PC-3 (cell line): ENCODE results near the gene ADAMTS17.

Source experiments
- CTCF ChIP-seq: fragments of 300-600 bp; sonication (generic); conservative IDR thresholded peaks from 2 replicates; pipeline ENCODE4 v1.5.1; 2017; ENCODE audit warnings: antibody characterized with exemption, low read depth, mild to moderate bottlenecking, low read length
- EZH2phosphoT487 ChIP-seq: fragments of 300-600 bp; sonication (generic); IDR thresholded peaks from 2 replicates; pipeline ENCODE4 v1.6.1; 2018; ENCODE audit warnings: mild to moderate bottlenecking, antibody characterized with exemption, low read length, borderline replicate concordance

DNA sequence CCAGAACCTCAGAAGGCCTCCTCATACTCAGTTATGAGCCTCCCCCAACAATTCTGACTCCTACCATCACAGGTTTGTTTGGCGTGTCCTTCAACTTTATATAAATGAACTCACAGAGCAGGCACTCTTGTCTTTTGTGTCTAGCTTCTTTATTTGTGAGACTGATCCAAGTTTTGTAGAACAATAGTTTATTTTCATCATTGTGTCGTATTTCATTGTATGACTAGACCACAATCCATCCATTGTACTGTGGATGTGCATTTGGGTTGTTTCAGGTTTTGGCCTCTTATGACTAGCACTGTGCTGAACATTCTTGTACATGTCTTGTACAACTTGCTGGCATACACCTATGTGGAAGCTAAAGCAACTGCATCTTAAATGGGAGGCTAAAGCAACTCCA lies 315.7 kb downstream of the ADAMTS17 start:
- TF ChIP-seq CTCF, result no peak
- no peak for TF ChIP-seq EZH2phosphoT487
